ENCODE measurements around the gene CA9.
A peak's percentile ranks its signal among the peaks of the same experiment; 100 is the strongest.

The CA9 gene

DNA sequence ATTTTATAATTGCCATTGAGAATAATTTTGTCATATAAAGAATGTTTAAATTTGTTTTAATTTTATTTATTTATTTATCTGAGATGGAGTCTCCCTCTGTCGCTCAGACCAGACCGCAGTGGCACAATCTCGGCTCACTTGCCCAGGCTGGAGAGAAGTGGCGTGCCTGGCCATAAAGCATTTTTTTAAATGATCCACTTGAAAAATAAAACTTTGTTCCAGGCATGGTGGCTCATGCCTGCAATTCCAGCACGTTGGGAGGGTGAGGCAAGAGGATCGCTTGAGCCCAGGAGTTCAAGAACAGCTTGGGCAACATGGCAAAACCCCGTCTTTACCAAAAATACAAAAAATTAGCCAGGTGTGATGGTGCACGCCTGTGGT, 20.9 kb upstream of the CA9 start:
- no peak for DNase-seq

DNA sequence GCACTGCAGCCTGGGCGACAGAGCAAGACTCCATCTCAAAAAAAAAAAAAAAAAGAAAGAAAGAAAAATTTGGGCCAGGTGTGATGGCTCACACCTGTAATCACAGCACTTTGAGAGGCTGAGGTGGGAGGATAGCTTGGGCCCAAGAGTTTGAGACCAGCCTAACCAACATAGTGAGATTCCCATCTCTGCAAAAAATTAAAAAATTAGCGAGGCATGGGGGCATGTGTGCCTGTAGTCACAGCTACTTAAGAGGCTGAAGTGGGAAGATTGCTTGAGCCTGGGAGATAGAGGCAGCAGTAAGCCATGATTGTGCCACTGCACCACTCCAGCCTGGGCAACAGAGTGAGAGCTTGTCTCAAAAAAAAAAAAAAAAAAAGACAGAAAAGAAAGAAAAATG, 20.1 kb upstream of the CA9 start:
- no peak for DNase-seq

DNA sequence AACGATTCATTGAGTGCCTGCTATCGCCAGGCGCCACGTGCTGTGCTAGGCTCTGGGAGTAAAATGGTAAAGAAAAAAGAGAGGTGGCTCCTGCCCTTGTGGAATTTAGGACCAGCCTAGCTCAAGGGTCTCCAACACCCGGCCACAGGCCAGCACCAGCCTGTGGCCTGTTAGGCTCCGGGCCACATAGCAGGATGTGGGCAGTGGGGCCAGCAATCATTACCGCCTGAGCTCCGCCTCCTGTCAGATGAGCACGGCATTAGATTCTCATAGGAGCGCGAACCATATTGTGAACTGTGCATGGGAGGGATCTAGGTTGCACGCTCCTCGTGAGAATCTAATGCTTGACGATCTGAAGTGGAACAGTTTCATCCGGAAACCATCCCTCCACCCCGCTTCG, 17.4 kb upstream of the CA9 start:
- DNase-seq: no peak

DNA sequence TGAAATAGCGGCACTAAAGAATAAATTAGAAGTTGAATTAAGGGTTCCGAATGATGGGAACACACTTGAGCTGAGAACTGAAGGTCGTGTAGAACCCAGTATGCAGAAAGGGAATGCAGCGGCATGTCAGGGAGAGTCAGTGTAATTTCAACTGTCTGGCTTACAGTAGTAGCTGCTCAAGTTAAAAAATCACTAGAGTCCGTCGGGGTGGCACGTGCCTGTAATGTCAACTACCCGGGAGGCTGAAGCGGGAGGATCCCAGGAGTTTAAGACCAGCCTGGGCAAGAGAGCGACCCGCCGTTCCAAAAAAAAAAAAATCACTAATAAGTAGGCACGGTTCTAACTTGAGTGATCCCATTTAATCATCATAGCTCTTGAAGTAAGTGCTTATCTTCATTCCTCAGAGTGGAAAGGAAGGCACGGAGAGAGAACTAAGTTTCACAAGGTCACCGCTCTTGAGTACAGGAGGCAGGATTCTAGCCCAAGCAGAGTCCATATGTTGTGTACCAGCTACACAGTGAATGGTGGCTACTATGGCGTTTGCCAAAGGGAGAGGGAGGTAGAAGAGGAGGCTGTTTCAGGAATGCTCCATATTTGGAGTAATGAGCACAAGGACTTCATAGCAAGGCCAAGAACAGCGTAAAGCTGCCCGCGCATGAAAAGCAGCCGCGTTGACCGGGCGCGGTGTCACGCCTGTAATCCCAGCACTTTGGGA, 16.7 kb upstream of the CA9 start:
- DNase-seq: peak; percentile 56

DNA sequence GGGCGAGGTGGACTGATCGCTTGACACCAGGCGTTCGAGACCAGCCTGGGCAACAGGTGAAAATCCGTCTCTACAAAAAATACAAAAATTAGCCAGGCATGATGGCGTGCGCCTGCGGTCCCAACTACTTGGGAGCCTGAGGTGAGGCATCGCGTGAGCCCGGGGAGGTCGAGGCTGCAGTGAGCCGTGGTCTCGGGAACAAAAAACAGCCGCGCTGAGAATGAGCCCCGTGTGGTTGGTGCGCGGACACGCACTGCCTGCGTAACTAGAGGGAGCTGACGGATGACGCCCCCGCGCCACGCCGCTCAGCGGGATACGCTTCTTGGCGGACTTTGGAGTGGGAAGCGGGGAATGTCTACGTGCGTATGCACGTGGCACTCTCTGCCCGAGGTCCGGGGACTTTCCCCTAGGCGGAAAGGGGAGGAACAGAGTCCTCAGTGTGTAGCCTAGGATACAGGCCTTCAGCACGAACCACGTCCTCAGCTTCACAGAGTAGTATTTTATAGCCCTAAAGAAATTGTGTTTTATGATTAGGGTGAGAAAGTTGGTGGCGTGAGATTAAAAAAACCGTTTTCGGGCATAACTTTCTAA, 16.1 kb upstream of the CA9 start, which contains the start of gene RMRP:
Gene RMRP, minus strand, starts transcription at position 474 of the 591 bp plus-strand sequence.
- peak; percentile 98 for DNase-seq

DNA sequence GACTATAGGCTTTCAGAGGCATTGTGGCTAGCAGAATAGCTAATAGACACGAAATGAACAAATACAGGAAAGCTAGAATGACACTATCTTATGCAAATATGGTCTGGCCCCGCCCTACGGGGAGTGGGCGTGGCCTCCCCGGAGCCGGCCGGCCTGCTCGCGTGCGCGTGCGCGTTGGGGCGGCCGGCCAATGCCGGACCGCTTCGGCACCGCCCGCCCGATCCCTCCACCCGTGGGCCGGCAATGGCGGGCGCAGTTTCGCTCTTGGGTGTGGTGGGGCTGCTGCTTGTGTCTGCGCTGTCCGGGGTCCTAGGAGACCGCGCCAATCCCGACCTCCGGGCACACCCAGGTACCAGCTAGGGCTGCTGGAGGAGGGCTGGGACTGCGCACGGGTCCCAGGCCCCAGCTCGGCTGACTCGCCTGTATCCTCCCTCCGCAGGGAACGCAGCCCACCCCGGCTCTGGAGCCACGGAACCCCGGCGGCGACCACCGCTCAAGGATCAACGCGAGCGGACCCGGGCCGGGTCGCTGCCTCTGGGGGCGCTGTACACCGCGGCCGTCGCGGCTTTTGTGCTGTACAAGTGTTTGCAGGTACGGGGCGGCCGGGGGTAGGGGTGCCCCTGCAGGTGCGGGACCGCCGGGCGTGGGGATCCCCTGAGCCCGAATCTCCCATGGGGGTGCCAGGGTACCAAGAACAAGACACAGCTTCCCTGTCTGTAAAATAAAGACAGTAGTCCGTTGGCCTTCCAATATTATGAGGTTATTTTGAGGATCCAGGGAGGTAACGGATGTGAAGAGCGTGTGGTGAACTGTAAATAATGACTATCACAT, 15.4 kb upstream of the CA9 start, which contains the start of gene CCDC107:
Gene CCDC107, plus strand, starts transcription at position 156 of the 831 bp plus-strand sequence. Its CDS starts 88 bp downstream, at position 244.
- peak; percentile 84 for DNase-seq

DNA sequence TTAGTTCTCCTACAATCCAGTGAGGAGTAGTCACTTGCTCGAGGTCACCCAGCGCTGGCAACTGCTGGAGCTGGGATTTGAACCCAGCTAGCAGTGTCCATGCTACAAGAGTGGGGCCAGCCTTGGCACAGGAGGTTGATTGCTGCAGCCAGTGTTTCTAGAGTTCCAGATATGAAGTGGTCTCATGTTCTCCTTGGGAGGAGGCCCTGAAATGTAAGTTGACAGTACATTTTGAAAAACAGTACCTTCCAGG, 14.8 kb upstream of the CA9 start:
- no peak for DNase-seq

DNA sequence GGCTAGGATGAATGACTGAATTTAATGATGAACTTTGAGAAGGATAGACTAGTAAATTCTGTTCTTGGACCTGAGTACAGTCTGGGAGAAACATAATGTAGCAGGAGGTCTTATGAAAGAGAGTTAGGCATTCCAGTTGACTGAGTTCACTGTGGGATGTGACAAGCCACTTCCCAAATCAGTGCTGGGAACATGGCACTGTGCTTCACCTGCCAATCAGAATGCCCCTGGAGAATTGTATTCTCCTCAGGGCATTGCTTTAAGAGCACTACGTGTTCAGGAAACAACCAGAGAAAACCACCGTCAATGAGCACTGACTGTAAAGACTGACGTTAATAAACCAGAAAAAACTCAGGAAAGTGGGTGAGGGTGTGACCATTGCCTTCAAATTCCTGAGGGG, 14.4 kb upstream of the CA9 start:
- DNase-seq: no peak

DNA sequence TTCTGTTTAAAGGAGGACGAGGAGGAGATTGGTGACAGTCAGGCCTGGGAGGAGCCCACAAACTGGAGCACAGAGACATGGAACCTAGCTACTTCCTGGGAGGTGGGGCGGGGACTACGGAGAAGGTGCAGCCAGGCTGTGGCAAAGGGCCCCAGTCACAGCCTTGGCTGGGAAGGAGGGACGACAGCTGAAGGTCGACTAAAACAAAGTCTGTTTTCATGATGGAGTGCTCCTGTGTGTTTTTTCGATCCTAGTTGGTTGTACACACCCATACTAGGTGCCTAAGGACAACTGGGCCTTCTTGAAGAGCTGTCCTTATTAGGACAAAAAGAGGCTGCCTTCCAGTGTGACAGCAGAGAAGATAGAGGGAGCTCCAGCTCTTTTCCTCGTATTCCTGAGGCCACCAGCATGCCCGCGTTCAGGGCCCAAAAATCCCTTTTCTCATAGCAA, 12.7 kb upstream of the CA9 start:
- peak; percentile 6 for DNase-seq

DNA sequence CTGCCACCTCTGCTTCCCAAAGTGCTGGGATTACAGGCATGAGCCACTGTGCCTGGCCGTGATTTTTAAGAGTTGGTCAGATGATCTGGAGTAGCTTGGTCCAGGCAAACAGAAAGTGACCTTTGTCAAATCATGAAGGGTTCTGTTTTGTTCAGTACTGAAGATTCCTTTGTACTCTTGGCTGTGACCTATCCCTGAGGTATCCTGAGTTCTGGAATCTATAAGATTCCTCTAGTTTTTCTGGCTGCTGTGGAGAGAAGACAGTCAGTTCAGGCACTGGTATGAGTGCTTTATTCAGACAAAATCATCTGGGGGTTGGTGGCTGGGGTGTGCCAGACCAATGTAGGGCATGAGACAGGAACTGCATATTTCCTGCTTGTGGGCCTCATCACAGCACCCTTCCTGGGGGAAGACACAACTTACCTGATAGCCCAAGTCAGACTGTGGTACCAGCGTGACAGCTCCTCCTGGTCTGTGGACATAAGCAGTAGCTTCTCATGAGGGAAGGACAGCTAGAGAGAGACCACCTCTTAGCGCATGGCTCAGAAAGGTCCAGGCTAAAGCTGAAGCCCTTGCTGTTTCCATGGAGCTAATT, 11.9 kb upstream of the CA9 start:
- no peak for DNase-seq

DNA sequence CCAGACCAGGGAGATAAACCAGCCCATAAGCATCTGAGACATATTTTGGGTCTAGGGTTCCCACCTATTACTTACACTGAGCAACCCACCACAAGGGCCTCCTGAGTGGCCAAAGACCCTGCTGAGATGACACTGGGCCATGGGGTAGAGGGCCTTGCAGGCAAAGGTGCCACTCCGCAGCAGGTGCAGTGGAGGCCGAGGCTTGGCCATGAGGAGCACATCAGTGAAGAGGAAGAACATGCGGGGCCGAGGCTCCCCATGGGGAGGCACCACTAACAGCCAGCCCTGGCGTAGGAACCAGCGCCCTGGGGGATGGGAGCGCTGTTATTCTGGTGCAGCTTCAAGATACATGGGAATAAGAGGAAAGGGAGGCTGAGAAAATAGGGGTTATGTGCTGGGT, 11.3 kb upstream of the CA9 start:
- no peak for DNase-seq

DNA sequence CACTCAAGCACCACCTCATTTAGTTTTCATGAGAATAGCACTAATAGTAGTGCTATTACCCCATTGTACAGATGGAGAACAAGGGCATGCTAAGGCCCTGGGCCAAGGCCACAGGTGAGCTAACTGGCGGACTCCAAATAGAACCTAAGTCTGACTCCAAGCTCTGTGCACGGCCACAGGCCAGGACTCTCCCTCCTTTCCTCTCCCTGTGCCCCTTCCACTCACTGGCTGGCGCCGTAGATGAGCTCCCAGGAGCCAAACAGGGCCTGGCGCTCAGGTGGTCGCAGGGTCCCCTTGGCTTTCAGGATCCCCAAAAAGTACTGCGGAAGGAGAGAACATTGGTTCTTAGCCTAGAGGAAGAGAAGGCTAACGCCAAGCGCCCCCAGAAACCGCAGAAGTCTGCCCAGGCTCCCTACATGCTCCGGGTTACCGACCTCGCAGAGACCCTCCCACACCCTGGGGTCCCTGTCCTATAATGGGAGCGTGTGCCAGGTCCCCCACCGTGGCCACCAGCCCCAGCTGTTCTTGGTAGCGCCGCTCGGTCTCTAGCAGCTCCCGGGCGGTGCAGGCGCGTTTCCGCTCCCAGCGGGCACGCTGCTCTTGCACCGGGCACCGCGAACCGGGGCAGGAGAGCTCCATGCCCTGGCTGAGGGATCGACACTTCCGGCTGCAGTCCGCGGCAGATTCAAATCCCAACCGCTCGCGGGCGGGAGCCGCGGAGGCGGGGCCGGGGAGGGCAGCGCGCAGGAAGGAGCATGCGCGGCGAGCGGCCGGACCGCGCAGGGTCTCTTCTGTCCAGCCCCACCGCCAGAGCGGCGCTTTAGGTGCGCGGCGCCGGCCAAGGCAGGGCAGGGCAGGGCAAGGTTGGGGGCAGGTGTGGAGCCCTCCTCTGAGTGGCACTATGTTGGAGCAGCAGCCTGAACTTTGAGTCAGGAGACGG, 8.9 kb upstream of the CA9 start, which contains the start of gene ARHGEF39:
Gene ARHGEF39, minus strand, starts transcription at position 665 of the 940 bp plus-strand sequence. Its CDS starts 26 bp downstream, at position 639.
- DNase-seq: peak; percentile 50

DNA sequence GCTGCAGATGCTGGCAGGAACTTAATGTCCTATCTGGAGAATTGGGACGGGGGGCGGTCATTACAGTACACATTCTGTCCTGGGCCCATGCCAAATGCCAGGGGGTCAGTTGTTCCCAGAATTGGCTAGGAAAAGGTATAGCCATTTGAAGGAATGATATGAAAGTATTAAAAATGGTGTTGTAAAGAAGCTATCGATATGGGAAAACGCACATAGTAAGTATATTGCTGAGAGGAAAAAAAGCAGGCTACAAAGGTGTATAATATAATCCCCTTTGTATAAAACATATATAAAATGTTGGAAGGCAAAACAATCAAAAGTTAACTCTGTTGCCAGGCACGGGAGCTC, 8.3 kb upstream of the CA9 start:
- no peak for DNase-seq

DNA sequence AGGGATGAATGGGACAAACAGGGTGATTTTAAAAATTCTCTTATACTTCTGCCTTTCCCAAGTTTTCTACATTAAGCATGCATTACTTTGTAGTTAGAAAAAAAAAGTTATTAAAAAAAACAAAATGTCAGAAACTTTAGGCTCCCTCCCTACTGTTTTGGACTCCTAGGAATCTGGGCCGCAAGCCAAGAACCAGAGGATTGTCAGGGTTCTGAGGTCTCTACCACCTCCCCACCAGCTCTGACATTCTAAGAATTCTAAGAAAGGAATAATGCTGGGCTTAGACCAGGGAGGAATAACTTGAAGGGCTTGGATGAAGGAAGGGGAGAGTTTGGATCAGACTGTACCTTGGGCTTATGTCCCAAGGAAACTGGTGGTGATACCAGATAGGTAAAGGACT, 7.7 kb upstream of the CA9 start:
- no peak for DNase-seq

DNA sequence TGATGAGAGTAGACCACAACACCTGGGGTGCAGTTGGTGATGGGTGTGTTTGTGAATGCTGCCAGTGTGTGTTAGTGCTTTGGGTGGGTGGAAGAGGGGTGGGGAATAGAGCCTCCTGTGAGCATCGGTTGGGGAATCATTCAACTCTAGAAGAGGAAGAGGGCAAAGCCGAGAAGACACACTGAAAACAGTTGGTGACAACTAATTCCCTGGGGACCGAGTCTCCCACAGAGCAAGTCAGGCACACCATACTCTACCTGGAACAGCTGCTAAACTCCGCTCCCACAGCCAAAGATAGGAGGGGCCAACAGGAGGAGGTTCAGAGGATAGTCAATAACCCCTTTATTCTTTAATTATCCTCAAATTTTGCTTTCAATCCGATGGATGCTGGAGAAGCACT, 7.2 kb upstream of the CA9 start:
- DNase-seq: no peak

DNA sequence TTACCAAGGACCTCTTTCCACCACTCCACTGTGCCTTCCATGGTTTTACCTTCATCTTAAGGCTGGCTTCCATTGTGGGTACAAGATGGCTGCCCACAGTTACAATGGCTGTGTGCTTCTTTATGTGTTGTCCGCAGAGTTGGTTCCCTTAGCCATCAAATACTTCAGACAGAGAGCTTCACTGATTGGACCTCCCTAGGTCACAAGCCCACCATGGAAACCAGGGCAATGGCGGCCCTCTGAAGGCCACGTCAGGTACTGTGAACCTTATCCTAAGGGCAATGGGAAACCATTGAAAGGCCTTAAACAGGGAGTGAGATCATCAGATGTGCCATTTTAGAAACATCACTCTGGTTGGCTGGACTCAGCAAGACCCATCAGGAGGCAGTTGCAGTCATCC, 5.8 kb upstream of the CA9 start:
- DNase-seq: no peak

DNA sequence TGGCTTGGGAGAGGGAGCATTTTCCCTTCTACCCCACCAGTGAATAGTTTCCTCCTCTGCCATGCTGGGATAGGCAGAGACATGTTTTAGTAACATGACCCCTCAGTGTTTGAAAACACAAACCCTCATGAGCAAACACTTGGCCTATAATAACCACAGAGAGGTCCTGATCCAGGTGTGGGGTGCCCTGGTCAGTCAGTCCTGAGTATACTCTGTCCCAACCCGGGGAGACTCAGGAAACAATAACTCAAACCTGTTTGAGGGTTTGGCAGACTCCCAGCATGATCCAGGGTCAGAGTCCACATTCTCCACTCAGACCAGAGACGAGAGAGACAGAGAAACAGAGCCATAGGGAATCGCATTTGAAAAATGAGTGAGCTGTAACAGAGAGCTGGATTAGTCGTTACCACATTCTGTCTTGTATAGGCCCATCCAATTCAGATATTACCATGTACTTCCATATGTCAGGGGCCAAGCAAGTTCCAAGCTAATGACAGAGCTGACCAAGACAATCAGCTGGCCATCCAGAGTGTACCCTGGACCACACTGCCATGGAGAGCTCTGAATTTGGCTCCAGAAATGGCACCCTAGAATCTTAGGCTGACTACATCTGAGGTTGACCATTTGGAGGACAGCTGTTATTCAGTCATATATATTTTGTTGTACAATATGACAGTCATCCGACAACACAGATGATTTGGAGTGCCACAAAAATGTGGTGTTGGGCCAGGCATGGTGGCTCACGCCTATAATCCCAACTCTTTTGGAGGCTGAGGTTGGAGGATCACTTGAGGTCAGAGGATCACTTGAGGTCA, 4.2 kb upstream of the CA9 start:
- no peak for DNase-seq

DNA sequence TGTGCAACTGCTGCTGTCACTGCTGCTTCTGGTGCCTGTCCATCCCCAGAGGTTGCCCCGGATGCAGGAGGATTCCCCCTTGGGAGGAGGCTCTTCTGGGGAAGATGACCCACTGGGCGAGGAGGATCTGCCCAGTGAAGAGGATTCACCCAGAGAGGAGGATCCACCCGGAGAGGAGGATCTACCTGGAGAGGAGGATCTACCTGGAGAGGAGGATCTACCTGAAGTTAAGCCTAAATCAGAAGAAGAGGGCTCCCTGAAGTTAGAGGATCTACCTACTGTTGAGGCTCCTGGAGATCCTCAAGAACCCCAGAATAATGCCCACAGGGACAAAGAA, 265 bp downstream of the CA9 start:
- DNase-seq: no peak

DNA sequence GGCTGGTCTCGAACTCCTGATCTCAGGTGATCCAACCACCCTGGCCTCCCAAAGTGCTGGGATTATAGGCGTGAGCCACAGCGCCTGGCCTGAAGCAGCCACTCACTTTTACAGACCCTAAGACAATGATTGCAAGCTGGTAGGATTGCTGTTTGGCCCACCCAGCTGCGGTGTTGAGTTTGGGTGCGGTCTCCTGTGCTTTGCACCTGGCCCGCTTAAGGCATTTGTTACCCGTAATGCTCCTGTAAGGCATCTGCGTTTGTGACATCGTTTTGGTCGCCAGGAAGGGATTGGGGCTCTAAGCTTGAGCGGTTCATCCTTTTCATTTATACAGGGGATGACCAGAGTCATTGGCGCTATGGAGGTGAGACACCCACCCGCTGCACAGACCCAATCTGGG, 1.5 kb downstream of the CA9 start:
- DNase-seq: no peak

DNA sequence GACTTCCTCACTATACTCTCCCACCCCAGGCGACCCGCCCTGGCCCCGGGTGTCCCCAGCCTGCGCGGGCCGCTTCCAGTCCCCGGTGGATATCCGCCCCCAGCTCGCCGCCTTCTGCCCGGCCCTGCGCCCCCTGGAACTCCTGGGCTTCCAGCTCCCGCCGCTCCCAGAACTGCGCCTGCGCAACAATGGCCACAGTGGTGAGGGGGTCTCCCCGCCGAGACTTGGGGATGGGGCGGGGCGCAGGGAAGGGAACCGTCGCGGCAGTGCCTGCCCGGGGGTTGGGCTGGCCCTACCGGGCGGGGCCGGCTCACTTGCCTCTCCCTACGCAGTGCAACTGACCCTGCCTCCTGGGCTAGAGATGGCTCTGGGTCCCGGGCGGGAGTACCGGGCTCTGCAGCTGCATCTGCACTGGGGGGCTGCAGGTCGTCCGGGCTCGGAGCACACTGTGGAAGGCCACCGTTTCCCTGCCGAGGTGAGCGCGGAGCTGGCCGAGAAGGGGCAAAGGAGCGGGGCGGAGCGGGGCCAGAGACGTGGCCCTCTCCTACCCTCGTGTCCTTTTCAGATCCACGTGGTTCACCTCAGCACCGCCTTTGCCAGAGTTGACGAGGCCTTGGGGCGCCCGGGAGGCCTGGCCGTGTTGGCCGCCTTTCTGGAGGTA, 2.1 kb downstream of the CA9 start:
- no peak for DNase-seq

DNA sequence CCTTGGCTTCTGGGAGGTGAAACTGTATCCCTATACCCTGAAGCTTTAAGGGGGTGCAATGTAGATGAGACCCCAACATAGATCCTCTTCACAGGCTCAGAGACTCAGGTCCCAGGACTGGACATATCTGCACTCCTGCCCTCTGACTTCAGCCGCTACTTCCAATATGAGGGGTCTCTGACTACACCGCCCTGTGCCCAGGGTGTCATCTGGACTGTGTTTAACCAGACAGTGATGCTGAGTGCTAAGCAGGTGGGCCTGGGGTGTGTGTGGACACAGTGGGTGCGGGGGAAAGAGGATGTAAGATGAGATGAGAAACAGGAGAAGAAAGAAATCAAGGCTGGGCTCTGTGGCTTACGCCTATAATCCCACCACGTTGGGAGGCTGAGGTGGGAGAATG, 5.4 kb downstream of the CA9 start:
- DNase-seq: no peak
